Activated CD8-positive, alpha-beta memory T cell treated with anti-CD3 and anti-CD28 coated beads, Interleukin-2, amount 50 U/mL, for 48 hours (primary cell): ENCODE results near the gene MED13L.

Source experiments
- DNase-seq: peaks from one replicate; pipeline ENCODE4 v3.0.0-alpha.2; 2020

The MED13L gene

DNA sequence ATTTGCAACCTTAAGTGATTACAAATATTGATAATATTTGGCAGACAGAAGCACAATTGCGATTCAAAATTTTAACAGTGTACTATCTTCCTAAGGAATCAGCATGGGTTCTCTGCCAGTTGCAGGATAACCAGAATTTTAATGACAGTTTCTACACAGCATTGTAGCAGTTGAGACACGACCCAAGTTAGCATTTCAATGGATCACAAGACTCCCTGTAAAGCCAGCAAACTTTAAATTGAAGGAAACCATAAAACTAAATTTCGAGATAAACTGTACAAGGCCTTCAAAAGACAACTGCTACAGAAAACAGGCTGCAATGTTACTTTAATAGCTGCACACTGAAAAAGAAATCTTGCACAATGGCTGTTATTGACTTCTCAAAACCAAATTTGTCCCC is 154.9 kb downstream of the MED13L start:
- DNase-seq = no peak

DNA sequence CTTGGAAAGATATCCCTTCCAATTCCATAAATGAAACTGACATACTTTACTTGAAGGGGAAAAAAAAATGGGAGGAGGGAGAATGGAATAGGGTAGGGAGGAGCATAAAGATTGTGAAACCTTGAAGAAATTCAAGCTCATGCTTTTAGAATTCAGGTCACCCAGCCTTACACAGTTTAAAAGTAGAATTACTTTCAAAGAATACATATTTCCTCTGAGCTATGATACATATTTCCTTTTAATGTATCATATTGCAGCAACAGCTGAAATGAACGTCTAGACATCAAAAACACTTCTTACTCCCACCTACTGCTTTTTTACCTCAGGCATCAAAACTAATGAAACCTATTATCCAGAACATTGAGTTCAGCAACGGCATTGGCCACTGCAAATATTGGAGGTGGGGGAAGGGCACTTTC is 156.0 kb downstream of the MED13L start:
- DNase-seq = no peak

DNA sequence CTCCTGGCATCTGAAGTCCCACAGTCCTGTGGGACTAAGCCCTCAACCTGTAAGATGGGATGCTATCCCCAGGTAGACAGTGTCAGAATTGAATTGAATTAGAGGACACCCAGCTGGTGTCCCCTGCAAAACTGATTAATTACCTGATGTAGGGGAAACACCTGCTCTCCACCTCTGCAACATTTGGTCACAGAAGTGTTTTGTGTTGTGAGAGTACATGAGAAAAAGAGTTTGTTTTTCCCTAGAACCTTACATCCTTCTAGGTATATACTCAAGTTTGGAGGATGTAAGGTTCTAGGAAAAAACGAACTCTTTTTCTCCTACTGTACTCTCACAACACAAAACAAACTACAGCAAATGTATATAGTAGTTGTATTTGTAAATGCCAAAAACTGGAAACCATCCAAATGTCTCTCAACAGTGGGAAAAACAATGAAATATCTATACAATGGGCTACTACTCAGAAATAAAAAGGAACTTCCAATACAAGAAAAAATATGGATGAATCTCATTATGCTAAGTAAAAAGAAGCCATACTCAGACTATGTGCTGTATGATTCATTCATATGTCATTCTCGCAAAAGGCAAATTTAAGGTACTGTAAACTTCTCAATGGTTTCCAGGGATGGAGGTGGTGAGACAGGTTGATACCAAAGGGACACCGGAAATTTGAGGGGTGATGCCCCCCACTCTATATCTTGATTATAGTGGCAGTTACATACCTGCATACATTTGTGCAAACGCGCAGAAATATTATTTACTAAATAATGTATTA is 160.7 kb downstream of the MED13L start:
- DNase-seq = no peak

DNA sequence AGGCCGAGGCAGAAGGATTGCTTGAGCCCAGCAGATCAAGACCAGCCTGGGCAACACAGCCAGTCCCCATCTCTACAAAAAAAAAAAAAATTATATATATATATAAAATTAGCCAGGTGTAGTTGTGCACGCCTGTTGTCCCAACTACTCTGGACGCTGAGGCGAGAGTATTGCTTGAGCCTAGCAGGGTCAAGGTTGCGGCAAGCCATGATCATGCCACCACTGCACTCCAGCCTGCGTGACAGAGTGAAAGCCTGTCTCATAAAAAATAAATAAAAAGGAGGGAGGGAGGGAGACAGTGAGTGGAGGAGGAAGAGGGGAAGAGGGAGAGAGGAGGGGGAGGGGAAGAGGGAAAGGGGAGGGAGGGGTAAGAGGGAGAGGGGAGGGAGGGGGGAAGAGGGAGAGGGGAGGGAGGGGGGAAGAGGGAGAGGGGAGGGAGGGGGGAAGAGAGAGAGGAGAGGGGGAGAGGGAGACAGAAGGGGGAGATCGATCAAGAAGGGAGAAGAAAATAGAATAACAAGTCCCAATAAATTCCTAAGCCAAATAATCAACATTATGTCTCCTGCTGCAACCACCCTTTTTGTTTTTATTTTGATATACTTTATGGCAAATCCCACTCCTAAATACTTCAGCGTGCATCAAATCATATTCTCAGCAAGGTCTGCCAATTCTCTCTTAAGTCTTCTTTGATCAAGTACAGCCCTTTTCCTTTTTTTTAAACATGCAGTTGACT is 163.9 kb downstream of the MED13L start:
- no peak for DNase-seq

DNA sequence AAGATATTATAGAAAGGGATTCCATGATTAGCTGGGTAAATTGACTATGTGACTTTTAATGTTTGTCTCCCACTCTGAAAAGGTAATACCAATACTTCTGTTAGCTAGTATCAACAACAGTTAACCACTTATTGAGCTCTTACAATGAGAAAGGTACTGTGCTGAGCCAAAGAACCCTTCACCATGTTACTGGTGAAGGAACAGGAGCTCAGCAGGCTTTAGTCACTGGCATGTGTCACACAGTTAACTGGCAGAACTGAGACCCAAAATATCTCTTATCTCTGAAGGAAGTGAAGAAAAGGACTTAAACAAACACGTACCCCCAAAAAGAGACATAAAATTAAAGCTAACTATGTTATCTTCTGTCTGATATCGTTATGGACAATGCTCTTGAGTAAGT is 170.6 kb downstream of the MED13L start:
- DNase-seq = no peak

DNA sequence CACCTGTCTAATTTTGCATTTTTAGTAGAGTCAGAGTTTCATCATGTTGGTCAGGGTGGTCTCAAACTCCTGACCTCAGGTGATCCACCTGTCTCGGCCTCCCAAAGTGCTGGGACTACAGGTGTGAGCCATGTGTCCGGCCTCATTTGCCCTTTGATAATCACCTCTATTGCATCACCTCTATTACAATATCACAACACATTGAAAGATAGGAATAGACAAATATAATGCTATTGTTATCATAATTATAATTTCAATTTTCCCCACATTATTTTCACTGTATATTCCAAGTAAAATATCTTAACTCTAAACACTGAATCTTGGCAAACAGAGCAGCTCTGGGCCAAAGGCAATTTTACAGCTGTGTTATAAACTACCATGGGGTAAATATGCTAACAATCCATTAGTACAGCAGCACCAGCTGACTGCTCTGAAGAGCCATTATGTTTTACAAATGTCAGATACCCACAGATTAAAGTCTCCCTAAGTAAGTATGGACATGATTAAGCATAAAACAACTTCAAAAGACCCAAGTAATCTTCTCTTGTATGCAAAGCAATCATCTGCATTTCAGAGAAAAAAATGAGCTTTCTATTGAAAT is 173.2 kb downstream of the MED13L start:
- DNase-seq = no peak

DNA sequence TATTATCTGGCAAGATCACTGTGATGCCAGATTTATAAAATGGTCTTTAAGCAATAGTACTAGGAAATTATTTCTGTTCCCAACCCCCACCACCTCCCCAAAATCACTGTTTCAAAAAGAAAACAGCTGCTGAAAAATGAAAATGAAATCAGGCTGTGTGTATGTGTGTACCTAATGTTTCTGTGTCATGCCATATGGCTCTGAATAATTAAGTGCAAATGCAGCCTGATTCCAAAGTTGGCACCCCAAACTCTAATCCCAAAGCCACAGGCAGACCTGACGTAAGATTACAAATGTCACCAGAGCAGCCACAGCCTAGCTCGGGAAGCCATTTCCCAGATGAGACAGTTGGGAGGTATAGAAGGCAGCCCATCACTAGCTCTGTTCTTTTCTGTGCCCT is 175.5 kb downstream of the MED13L start:
- no peak for DNase-seq

DNA sequence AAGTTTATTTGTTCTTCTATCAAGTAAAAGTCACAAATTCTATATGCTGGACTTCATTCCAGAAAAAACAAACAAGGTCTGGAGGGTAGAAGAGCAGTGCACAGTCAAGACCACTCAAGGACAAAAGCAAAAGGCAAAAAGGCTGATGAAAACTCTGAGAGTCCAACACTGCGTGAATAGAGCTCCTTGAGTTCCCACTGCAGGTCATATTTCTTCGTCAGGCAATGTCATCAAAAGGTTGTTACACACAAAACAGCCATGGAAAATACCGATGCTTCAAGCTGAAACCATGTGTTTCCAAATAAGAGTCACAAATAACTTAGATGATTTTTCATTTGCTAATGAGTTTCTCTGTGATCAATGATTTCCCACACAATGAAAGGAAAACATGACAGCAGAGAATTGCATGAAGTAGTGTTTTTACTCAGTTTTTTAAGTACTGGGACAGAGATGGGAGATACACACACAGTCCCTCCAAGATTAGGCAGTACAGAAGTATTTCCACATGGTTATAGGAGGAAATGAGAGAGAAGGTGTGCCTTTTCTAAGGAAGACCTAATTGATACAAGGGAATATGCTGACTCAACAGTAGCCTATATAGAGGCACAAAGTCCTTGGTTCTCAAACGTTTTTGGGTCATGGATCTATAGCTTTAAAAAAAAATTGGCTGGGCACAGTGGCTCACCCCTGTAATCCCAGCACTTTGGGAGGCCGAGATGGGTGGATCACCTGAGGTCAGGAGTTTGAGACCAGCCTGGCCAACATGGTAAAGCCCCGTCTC is 177.7 kb downstream of the MED13L start:
- no peak for DNase-seq

DNA sequence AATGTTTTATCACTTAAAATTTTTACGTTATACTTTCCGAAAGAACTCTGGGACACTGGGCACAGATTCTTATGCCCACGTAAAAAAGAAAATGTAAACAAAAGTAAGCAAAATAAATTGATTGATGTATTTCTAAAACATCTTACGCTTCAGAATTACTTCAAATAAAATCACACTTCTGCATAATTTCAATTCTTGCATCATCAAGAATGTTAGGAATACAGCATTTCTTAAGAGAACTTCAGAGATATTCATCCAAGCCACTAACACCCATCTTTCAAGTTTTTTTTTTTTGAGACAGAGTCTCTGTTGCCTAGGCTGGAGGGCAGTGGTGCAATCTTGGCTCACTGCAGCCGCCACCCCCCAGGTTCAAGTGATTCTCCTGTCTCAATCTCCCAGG is 180.6 kb downstream of the MED13L start:
- no peak for DNase-seq

DNA sequence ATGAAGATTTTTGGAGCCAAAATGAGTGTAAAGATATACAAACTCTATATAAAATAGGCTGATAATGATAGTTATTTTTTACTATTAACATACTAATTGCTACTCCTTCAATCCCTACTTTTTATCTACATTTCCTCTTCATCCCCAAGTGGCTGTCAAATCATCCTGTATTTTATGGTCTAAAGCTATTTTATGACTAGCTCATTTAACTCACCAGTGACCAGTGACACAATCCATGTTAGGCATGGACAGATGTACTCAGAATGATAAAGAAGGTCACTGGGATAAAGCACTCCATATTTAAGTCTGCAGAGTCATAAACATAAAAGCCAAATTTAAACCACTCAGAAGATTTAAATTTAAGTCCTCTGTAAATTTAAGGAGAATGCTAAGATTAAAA is 183.0 kb downstream of the MED13L start:
- DNase-seq = no peak

DNA sequence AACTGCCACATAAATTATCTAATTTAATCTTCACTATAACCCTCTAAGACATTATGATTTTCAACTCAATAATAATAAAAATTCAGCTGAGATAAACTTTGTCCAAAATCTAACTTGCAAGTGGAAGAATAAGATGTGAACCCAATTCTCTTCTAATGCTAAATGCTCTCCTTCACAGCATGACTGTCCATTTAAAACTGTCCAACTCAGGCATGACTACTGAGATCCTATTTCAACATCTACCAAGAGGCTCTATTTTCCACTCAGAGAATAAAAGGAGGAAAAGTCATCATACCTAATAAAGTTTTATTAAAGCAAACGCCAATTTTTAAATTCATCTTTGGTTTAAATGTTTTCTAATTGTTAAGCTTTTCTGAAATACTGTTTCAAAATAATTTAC is 183.6 kb downstream of the MED13L start:
- DNase-seq = no peak

DNA sequence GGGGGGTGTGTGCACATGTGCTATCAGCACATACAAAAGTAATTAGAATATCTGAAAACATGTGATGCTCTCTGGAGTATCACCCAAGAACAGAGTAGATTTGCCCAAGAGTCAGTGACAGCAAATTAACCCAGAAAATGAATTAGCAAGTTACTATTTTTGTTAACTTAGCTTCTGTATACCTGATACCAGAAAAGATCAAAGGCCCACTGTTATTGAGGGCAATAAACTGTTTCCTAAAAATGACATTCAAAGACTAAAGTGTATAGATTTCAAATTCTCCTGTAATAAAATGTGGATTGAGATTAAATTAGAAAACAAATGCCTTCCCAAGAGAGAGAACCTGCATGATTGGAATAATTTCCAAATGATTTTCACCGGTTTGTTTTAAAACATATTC is 184.7 kb downstream of the MED13L start:
- DNase-seq = no peak

DNA sequence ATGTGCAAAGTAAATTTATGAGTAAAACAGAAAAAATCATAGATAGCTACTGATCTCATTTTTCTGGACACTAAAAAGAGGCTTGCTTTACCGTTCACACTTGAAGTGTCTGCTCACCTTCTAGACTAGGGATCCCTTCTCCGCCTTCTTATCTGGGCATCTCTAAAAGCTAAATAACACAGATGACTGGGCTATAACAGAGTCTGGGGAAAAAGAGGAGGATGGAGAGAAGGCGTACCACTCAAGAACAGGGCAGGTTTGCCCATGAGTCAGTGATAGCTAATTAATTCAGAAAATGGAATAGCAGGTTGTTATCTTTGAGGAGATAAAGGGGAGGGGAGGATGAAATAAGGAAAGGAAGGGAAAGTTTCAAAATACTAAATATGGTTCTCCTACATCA is 185.3 kb downstream of the MED13L start:
- no peak for DNase-seq

DNA sequence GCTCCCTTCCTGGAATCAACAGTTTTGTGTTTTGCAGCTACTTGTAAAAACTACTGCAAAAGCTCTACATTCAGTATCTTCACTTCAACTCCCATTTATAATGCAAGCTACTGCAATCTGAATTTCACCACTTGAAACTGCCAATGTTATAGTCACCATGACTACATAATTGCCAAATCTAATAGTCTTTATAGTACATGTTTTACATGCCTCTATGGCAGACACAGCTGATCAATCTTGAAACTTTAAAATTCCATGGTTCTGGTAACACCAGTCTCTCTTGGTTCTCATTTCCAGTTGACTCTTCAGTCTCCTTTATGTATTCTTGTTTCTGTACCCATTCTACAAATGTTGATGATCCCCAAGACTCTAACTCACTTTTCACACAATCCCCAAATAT is 185.9 kb downstream of the MED13L start:
- no peak for DNase-seq

DNA sequence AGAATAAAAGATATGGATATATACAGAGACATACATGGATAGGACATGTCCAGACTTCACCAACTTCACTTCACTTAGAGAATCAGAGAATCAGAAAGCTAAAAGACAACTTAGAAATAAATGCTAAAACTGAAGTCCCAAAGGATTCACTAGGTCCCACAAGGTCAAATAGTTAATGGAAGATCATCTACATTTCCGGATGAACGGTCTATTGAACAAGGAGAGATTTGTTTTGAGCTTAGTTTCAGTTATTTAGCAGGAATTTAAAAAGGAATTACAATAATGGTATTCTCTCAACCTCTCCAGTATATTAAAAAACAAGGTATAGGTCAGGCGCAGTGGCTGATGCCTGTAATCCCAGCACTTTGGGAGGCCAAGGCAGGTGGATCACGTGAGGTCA is 187.0 kb downstream of the MED13L start:
- DNase-seq = no peak

DNA sequence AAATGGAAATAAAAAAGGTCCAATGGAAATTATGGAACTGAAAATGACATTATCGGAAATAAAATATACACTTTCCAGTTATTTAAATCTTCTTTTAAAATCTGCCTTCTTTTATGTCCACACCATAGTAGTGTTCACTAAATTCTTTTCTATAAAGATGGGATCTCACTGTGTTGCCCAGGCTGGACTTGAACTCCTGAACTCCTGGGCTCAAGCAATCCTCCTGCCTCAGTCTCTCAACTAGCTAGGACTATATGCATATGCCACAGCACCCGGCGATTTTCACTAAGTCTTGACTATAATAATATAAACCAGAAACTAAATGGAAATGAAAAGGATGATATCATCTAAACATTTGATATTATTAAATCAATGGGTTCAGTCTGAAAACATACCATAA is 188.4 kb downstream of the MED13L start:
- DNase-seq = no peak

DNA sequence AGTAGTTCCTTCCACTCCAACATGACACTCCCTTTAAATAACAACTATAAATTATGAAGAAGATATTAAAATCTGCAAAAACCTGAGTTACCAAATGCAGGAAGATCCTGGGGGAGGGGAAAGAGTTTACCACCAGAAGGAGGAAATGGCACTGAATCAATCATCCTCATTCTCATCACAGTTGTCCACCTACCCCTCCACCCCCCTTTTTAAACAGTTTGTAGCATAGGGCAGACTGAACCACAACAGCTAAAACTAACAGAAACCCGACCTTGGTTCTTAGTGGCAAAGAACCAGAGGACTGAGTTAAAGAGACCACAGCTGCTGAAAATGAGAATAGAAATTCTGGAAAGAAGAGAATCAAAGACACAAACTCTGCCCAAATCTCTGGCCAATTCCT is 189.5 kb downstream of the MED13L start:
- no peak for DNase-seq

DNA sequence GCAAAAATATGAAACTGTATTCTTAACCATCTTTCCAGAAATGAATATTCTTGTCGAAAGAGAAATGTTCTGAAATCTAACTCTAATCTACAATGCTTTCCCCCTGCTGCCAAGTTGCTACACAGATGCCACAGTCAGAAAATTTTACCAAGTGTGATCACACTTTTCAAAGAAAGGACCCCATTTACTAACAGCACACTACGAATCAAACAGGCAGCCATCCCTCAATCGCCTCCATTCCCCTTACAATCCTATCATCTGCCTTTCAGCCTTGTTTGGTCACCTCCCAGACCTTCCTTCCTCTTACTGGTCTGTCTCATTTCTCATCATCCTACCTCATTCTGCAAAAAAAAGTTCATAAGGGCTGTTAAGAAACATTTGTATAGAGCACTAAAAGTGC is 190.1 kb downstream of the MED13L start:
- DNase-seq = no peak

DNA sequence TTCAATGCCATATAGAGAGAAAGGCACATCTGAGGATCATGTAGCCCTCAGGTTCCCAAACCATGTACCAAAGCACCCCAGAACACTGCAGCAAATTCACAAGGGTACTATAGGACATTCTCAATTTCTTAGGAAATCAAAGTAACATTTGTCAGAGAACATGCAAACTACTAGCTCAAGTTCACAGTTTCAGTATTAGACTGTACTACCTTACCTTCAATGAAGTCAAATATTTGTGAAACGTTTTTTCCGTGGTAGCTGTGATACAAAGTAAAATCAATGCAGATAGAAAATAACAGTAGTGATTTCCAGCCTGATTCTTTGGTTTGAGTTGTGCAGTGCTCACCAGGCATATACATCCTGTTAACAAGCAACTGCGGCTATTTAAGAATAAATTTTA is 197.1 kb downstream of the MED13L start:
- no peak for DNase-seq

DNA sequence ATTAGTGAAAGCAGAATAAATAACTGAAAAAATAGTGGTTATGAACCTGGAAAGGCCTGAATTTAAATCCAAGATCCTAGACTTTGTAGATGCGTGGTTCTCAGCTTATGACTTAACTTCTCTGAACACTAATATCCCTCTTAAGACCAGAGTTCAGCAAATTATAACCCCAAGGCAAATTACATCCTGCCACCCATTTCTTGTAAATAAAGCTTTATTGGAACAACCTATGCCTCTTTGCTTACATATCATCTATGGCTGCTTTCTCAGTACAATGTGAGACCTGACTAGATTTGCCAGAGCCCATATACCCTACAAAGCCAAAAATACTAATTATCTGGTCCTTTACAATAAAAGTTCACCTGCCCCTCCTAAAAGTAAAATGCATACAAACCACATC is 199.1 kb downstream of the MED13L start:
- no peak for DNase-seq

DNA sequence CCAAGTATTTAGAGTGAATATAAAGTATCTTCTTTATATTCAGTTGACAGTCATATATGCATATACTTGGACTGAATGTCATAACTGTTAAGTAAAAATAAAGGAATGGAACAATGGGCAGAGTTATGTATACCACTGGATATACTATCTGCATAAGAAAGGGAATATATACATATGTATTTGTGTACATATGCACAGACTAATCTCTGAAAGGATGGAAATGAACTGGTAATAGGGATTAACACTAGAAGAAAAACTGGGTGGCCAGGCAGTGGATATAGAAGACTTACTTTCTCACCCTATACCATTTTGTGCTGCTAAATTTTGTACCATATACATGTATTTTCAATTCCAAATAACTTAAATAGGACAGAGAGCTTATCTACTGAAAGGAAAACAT is 200.1 kb downstream of the MED13L start:
- DNase-seq = no peak

DNA sequence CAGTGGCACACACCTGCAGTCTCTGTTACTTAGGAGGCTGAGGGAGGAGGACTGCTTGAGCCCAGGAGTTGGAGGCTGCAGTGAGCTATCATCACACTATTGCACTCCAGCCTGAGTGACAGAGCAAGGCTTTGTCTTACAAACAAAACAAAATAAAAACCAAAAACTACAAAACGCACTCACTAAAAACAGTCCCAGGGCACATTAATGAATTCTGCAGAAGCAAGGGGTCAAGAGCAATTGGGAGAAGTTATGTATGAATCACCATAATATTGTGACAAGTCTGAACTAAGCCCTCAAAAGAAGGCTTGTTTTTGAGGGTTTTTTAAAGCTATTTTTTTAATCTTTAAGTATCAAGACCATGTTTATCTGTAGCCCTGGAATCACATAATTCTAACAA is 201.1 kb downstream of the MED13L start:
- DNase-seq = no peak

DNA sequence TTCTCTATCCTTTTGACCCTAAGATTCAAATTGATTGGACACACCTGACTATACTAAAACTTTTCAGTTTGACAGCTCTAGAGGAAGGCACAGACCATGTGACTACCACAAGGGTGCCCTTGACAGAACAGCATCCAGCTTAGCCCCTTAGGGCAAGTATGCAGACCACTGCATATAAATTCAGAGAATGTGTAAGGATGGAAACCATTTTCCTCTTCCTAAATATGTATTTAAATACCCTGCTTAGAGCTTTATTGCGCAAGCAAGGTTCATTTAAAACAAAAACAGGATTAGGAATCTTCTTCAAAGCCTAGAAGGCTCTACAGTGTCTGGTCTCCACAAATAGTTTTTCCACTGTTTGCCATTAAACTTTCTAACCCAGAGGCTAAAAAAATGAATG is 202.8 kb downstream of the MED13L start:
- DNase-seq = no peak
